Body of pancreas (tissue), 4 donors: ENCODE results near the gene ENO3.

Experiments used
- POLR2A ChIP-seq, 3 donors: fragments of 450-650 bp; IDR thresholded peaks; one replicate each; pipeline ENCODE4 v1.6.1; 2016; ENCODE audit warnings: antibody characterized with exemption in 3 of 3, mild to moderate bottlenecking in 2 of 3
- TF ChIP-seq, protein P1 (sequence below), 7 experiments: fragments of 450-650 bp in 4 of 7; fragments of 200-600 bp in 3 of 7; sonication (generic) in 3 of 7; IDR thresholded peaks; one replicate each; pipeline ENCODE4 v1.5.1; 2016 to 2019; ENCODE audit warnings: antibody characterized with exemption in 7 of 7

GRCh38 chr17:4947411-4948165 lies 3.3 kb upstream of the ENO3 start:
- TF ChIP-seq POLR2A (IDR thresholded peaks at IDR 0.05), result no peak
- TF ChIP-seq, protein P1, sequence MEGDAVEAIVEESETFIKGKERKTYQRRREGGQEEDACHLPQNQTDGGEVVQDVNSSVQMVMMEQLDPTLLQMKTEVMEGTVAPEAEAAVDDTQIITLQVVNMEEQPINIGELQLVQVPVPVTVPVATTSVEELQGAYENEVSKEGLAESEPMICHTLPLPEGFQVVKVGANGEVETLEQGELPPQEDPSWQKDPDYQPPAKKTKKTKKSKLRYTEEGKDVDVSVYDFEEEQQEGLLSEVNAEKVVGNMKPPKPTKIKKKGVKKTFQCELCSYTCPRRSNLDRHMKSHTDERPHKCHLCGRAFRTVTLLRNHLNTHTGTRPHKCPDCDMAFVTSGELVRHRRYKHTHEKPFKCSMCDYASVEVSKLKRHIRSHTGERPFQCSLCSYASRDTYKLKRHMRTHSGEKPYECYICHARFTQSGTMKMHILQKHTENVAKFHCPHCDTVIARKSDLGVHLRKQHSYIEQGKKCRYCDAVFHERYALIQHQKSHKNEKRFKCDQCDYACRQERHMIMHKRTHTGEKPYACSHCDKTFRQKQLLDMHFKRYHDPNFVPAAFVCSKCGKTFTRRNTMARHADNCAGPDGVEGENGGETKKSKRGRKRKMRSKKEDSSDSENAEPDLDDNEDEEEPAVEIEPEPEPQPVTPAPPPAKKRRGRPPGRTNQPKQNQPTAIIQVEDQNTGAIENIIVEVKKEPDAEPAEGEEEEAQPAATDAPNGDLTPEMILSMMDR (IDR thresholded peaks at IDR 0.05), result no peak
